Hepatocyte (in vitro differentiated cells): ENCODE results near the gene FGF19. TPM values are rescaled to one million over a fixed set of nuclear protein-coding genes. Genes with fewer than 3 reads are reported as not detected.
A peak's percentile ranks its signal among the peaks of the same experiment; 100 is the strongest.

Source experiments
- DNase-seq: peaks from one replicate; pipeline ENCODE4 v3.0.0-alpha.2; 2016; ENCODE audit warnings: low spot score
- H2AFZ ChIP-seq: fragments of 200-600 bp; sonication (generic); 2 replicates; pipeline ENCODE4 v1.6.0; 2016; ENCODE audit warnings: antibody characterized with exemption, mild to moderate bottlenecking
- H3K27ac ChIP-seq: fragments of 200-600 bp; sonication (generic); 2 replicates; pipeline ENCODE4 v1.5.1; 2016; ENCODE audit warnings: mild to moderate bottlenecking
- H3K27me3 ChIP-seq: fragments of 200-600 bp; sonication (generic); 2 replicates; pipeline ENCODE4 v1.6.1; 2016
- H3K36me3 ChIP-seq: fragments of 200-600 bp; sonication (generic); replicated peaks from 2 replicates; pipeline ENCODE4 v1.5.1; 2016; ENCODE audit warnings: low read depth; ENCODE audit not compliant: insufficient read depth
- H3K4me1 ChIP-seq: fragments of 200-600 bp; sonication (generic); 2 replicates; pipeline ENCODE4 v1.5.1; 2016; ENCODE audit warnings: mild to moderate bottlenecking, moderate library complexity; ENCODE audit not compliant: insufficient read depth
- H3K4me2 ChIP-seq: fragments of 200-600 bp; sonication (generic); 2 replicates; pipeline ENCODE4 v1.6.0; 2016
- H3K4me3 ChIP-seq: fragments of 200-600 bp; sonication (generic); 2 replicates; pipeline ENCODE4 v1.5.1; 2016; ENCODE audit warnings: mild to moderate bottlenecking
- H3K79me2 ChIP-seq: fragments of 200-600 bp; sonication (generic); 2 replicates; pipeline ENCODE4 v1.6.0; 2017; ENCODE audit warnings: mild to moderate bottlenecking
- H3K9me2 ChIP-seq: fragments of 200-600 bp; sonication (generic); replicated peaks from 2 replicates; pipeline ENCODE4 v1.6.0; 2017; ENCODE audit warnings: mild to moderate bottlenecking; ENCODE audit not compliant: insufficient read depth
- H3K9me3 ChIP-seq: fragments of 200-600 bp; sonication (generic); 2 replicates; pipeline ENCODE4 v1.5.1; 2016; ENCODE audit warnings: low read depth, mild to moderate bottlenecking
- H4K20me1 ChIP-seq: fragments of 200-600 bp; sonication (generic); 2 replicates; pipeline ENCODE4 v1.6.0; 2016; ENCODE audit warnings: mild to moderate bottlenecking; ENCODE audit not compliant: insufficient read depth, poor library complexity, severe bottlenecking
- EZH2 ChIP-seq: fragments of 200-600 bp; sonication (generic); IDR thresholded peaks from 2 replicates; pipeline ENCODE4 v1.6.1; 2016; ENCODE audit warnings: antibody characterized with exemption, mild to moderate bottlenecking, borderline replicate concordance
- EZH2phosphoT487 ChIP-seq: fragments of 200-600 bp; sonication (generic); IDR thresholded peaks from one replicate; pipeline ENCODE4 v1.6.1; 2018; ENCODE audit warnings: antibody characterized with exemption, mild to moderate bottlenecking, low read depth, moderate library complexity; ENCODE audit not compliant: unreplicated experiment, severe bottlenecking
- WGBS: methylation state at CpG from one replicate; pipeline ENCODE4 v1.1.6; 2016; ENCODE audit warnings: low lambda C conversion rate; ENCODE audit errors: missing lambda C conversion rate; 5-methylcytosine and 5-hydroxymethylcytosine counted together
- polyA plus RNA-seq: library from polyadenylated mRNA; unstranded; fragments of >200 nt; fragmentation: Nextera tagmentation; extraction: Ambion mirVana; gene quantifications from 2 replicates; pipeline ENCODE4 v1.2.1, GENCODE V29; 2016
- total RNA-seq: library from RNA; depleted of rRNA; stranded (reverse); fragments of >200 nt; gene quantifications from 2 replicates; pipeline ENCODE4 v1.2.3, GENCODE V29; 2014
- TF ChIP-seq, protein P1 (sequence below): fragments of 200-600 bp; sonication (generic); IDR thresholded peaks from 2 replicates; pipeline ENCODE4 v1.5.1; 2016; ENCODE audit warnings: antibody characterized with exemption, mild to moderate bottlenecking; ENCODE audit not compliant: poor library complexity

Gene FGF19
- total and polyA plus RNA-seq, 2 experiments from 2014 or later, result 1.0 TPM; not detected in 1

DNA sequence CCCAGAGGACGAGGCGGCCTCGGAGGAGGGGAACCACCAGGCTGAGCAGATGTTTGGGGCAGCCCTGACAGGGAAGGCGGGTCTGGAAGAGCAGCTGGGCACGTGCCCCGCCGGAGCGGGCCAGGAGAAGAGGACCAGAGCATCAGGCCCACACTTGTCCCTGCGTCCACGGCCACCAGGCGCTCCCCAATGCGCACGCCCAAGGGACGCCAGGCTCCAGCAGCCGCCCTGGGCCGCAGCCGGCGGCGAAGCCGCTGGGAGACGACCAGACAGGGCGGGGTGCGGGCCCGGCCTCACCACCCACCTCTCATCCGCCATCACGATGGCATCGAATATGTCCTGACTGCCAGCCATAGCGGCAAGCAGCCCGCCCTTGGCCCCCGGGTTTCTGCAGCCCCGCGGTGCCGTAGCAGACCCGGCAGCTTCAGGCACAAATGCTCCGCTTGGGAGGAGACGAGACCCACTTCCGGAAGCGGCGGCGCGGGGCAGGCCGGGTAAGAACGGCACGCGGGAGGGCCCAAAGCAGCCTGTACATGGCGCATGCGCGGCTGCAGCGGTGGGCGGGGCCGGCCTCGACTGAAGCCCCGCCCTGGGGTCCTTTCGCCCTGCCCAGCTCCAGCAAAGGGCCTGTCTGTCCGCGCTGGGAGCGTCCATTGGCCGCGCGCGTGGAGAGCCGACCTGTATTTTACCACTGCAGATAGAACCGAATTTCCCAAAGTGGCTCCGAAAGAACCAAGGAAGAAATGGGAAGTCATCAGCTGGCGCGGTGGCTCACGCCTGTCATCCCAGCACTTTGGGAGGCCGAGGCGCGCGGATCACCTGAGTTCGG lies 28.7 kb downstream of the FGF19 start, which contains the start of gene LTO1:
TSS of gene LTO1 (minus strand) at position 468 of the 829 bp plus-strand sequence. CDS start at position 354, 114 bp downstream.
- Histone ChIP-seq H3K9me2 (no peaks in the 10 kb centered on the region), H3K27ac (peak within 1 kb of the TSS; percentile 94), H3K9me3 (no peaks in the 10 kb centered on the region), H3K4me3 (peak within 1 kb of the TSS; percentile 72), H3K4me1 (peaks cover 6% of the 10 kb centered on the region), H3K79me2 (peaks cover 25% of the 10 kb centered on the region), H2AFZ (peak within 1 kb of the TSS; percentile 84), H3K4me2 (peak within 1 kb of the TSS; percentile 96), H3K27me3 (no peaks in the 10 kb centered on the region), H4K20me1 (no peaks in the 10 kb centered on the region), H3K36me3 (no peaks in the 10 kb centered on the region)
- TF ChIP-seq EZH2 (no peak), EZH2phosphoT487 (no peak)
- TF ChIP-seq, protein P1, sequence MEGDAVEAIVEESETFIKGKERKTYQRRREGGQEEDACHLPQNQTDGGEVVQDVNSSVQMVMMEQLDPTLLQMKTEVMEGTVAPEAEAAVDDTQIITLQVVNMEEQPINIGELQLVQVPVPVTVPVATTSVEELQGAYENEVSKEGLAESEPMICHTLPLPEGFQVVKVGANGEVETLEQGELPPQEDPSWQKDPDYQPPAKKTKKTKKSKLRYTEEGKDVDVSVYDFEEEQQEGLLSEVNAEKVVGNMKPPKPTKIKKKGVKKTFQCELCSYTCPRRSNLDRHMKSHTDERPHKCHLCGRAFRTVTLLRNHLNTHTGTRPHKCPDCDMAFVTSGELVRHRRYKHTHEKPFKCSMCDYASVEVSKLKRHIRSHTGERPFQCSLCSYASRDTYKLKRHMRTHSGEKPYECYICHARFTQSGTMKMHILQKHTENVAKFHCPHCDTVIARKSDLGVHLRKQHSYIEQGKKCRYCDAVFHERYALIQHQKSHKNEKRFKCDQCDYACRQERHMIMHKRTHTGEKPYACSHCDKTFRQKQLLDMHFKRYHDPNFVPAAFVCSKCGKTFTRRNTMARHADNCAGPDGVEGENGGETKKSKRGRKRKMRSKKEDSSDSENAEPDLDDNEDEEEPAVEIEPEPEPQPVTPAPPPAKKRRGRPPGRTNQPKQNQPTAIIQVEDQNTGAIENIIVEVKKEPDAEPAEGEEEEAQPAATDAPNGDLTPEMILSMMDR, result no peak
- 5% methylated on average over 71 of the region's 72 CpGs for WGBS
- peak; percentile 98 for DNase-seq

DNA sequence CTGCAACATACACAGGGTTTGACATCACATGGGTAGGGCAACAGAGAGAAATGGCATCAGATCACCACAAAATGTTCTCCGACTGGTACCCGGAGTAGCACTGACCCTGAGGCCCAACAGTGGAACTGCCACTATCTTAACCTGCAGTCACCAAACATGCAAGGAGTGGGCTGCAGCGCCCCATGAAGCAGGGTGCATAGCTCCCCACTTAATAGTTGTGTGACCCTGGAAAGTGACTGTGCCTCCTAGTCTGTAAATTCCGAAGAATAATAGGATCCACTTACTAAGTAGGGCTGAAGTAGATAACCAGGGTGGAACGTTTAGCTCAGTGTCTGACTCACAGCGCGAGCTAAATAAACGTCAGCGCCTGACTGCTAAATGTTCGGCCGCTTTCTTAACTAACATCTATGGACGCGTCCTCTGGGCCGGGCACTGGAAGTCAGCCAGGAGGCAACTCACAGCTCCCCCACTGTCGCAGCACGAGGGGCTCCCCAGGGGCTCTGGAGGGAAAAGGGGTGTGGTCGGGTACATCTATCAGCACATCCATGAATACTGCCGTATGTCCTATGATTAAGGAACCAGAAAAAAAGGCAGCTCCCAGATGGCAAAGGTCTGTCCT lies 29.4 kb downstream of the FGF19 start:
- H3K27me3 ChIP-seq, result no peaks in the 10 kb centered on the region
- DNase-seq, result peak; percentile 78
- peak overlapping the region; percentile 48 for H2AFZ ChIP-seq
- 22% methylated on average over 18 of the region's 18 CpGs for WGBS
- no peaks in the 10 kb centered on the region for H3K9me2 ChIP-seq
- H4K20me1 ChIP-seq, result no peaks in the 10 kb centered on the region
- peak overlapping the region; percentile 94 for H3K27ac ChIP-seq
- H3K79me2 ChIP-seq, result peaks cover 27% of the 10 kb centered on the region
- H3K4me2 ChIP-seq, result peak overlapping the region; percentile 96
- TF ChIP-seq, protein P1, result no peak
- H3K4me1 ChIP-seq, result peaks cover 6% of the 10 kb centered on the region
- H3K36me3 ChIP-seq, result no peaks in the 10 kb centered on the region
- H3K9me3 ChIP-seq, result no peaks in the 10 kb centered on the region
- peak overlapping the region; percentile 72 for H3K4me3 ChIP-seq

DNA sequence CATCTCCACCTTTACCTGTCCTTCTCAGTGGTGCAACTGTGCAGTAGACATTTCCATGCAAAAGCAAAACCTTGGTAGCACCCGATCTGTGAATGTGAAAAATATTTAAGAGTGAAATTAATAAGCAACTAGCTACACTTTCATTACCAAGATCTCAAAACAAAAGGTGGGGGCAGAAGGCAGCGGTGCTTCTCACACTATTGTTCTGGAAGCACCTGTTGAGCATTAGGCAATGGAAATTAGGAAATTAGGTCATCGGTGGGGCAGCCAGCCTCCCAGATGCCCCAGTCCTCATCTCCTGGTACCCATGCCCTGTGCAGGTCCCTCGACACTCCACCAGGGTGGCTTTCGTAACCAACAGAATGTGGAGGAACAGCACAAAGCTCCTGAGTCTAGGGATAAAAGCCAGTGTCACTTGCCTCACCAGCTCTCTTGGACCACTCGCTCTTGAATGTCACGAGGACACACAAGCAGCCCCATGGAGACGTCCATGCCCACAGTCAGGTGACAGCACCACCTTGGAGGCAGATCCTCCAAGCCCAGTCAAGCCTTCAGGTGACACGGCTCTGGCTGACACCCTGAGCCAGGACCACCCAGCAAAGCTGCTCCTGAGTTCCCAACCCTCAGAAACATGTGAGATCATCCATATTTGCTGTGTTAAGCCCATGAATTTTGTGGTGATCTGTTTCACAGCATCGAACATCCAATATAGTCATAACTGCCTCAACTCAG lies 31.9 kb downstream of the FGF19 start:
- no peaks in the 10 kb centered on the region for H3K9me2 ChIP-seq
- H3K27me3 ChIP-seq, result no peaks in the 10 kb centered on the region
- no peak for DNase-seq
- H3K4me3 ChIP-seq, result no peak overlapping the region
- H4K20me1 ChIP-seq, result no peaks in the 10 kb centered on the region
- no peak overlapping the region for H3K27ac ChIP-seq
- H2AFZ ChIP-seq, result no peak overlapping the region
- H3K36me3 ChIP-seq, result no peaks in the 10 kb centered on the region
- H3K9me3 ChIP-seq, result no peaks in the 10 kb centered on the region
- TF ChIP-seq EZH2 (no peak), EZH2phosphoT487 (no peak)
- TF ChIP-seq, protein P1, result no peak
- no peak overlapping the region for H3K4me2 ChIP-seq
- 96% methylated on average over 10 of the region's 10 CpGs for WGBS
- H3K4me1 ChIP-seq, result peaks cover 10% of the 10 kb centered on the region
- peaks cover 27% of the 10 kb centered on the region for H3K79me2 ChIP-seq
